ENCODE measurements around the gene ARL15.
"Not testable (repeated sequence)": the region's sequence is repeated elsewhere in the genome, so short reads cannot be mapped to it uniquely, and the experiment has no call there.

Gene ARL15

DNA sequence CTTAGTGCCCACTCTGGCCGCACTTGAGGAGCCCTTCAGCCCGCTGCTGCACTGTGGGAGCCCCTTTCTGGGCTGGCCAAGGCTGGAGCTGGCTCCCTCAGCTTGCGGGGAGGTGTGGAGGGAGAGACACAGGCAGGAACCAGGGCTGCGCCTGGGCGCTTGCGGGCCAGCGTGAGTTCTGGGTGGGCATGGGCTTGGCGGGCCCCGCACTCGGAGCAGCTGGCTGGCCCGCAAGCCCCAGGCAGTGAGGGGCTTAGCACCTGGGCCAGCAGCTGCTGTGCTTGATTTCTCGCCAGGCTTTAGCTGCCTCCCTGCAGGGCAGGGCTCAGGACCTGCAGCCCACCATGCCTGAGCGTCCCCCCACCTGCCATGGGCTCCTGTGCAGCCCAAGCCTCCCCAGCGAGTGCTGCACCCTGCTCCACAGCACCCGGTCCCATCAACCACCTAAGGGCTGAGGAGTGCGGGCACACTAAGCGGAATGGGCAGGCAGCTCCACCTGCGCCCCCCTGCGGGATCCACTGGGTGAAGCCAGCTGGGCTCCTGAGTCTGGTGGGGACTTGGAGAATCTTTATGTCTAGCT, 473.4 kb downstream of the ARL15 start:
- H3K4me1 ChIP-seq; H3K9me3 ChIP-seq; H3K4me3 ChIP-seq; in situ Hi-C loops (cut with MboI; ENCODE audit: low sequenced_read_pairs); H3K36me3 ChIP-seq (replicated peaks); DNase-seq (ENCODE audit: low spot score in 2 of 2); H3K27me3 ChIP-seq (ENCODE audit: low read depth): not testable (repeated sequence)

DNA sequence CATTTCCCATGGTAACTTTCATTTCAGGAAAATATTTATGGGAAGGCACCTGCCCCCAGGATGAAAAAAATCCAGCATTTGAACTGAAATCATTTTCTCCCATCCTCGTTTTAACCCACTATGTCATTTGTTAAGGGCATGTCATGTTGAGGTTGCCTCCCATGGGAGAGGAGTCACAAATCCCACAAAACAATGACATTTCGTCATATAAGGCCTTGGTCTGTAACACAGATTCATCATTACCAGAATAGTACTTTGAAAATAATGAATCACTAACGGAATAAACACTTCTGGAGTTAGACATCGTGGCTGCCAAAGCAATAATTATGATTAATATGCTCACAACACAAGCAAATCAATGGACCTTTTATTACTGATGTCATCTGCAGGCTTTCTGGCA, 475.9 kb downstream of the ARL15 start:
- in situ Hi-C loops (cut with MboI; ENCODE audit: low sequenced_read_pairs): no loop called here
- H3K4me1 ChIP-seq: no peaks in the 10 kb centered on the region
- H3K36me3 ChIP-seq (replicated peaks): no peaks in the 10 kb centered on the region

More for the DNA sequence above, 475.9 kb downstream of the ARL15 start:
- Histone ChIP-seq H3K27me3 (ENCODE audit: low read depth) (no peaks in the 10 kb centered on the region), H3K4me3 (no peak overlapping the region), H3K9me3 (no peaks in the 10 kb centered on the region; the same call in 1 of the 2 replicates)
- DNase-seq (ENCODE audit: low spot score in 2 of 2): no peak

Data from HAP-1 (cell line).